Measurements from ENCODE around the gene TNS1.

TNS1 gene

DNA sequence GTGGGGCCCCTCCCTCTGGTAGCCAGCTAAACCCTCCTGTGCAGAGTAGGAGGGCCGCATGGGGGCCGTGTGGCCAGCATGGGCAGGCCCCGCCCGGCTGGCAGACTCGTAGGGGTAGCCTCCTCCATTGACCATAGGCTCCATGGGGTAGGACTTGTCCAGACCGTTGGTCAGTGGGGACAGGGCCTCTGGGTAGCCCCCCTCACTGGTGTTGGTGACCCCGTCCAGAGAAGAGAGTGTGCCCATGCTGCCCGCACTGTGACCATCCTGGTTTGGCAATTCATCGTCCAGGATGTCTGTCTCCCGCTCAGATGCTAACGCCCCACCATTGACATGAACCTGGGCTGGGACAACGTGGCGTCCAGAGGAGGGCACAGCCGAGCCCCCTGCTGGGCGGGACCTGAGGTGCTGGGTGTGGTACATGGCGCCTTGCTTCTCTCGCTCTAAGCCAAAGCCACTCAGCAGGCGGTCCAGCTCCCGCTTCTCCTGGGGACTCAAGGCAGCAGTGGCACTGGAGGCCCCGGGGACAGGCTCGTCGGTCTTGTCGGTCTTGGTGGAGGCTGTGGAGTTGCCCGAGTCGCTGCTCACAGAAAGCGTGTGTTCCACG is 154.3 kb downstream of the TNS1 start:
- DNase-seq (ENCODE audit: low read depth), result no peak

DNA sequence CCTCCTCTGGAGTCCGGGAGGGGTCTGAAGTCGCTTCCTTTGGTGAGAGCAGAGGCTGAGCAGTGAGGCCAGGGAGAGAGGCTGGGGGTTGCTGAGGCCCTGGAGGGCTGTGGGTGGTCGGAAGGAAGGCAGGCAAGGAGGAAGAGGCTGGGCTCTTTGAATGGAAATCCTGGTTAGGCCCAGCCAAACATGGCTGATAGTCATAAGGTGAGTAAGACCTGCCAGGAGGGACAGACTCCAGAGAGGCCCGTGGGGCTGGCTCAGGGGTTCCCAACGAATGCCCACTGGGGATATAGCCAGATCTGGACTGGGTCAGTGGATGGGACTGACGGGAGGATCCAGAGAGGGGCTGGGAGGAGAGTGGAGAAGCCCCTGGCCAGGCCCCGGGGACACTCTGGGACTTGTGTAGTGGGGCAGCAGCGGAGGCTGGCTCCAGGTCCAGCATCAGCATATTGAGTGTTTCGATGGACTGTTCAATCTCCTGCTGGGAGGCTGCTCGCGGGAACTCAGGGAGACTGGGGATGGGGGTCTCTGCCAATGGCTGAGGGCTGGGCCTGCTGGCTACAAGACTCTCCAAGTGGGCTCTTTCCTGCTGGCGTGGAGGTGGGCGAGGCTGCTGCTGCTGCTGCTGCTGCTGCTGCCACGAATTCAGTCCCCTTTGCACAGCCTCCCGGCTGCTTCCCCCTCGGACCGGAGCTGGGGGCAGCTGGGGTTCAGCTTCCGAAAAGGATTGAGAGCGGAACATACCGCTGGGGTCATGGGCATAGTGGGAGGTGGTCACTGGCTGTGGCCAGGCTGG is 155.0 kb downstream of the TNS1 start:
- DNase-seq (ENCODE audit: low read depth), result no peak

DNA sequence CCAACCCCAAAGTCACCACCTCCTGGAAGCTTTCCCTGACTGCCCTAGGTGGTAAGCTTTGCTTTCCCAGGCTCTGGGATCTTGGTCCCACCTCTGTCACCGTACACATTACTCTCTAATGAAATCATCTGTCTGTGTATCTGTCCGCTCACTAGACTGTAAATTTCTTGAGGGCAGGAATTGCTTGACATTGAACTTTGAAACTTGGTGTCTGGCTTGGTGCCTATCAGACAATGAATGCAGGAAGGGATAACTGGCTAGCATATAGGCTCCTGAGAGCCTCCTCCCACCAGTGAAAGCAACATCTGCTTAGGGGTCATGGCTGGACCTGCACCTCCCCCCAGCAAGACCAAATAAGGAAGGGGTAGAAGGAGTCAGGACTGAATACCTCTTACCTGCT is 155.7 kb downstream of the TNS1 start:
- no peak for DNase-seq (ENCODE audit: low read depth)

DNA sequence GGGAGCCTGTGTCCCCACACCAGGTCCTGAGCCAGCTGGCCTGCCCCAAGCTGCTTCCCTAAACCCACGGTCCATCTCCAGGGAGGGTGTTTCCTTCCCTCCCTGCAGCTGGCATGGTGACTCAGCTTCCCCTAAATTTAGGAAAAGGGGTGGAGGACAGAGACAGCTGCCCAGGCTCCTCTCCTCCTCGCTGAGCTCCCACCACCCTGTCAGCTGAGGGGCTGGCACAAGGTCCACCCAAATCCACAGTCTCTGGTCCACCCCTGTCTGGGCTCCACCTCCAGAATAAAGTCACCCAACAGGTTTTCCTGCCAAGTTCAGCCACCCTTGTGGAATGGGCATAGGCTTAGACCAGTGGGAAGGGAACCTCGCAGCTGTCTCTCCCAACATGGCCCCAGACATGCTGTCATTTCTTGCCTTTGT is 156.5 kb downstream of the TNS1 start:
- no peak for DNase-seq (ENCODE audit: low read depth)

DNA sequence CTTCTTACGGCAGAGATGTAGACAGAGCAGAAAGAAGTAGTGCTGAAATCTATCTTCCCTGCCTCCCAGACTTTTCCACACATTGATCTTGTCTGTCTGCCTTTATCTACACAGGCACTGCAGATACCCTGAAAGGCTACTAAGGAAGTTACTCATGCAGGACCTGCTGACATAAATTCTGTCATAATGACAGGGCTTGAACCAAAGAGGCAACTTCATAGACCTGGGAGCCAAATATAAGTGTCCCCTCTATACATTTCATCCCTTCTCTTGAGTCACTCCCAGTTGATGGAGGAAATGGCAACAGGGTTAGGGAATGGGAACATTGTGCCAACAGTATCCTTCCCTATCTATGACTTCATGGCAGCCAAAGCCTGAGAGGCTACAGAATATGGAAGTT is 157.5 kb downstream of the TNS1 start:
- DNase-seq (ENCODE audit: low read depth), result no peak

DNA sequence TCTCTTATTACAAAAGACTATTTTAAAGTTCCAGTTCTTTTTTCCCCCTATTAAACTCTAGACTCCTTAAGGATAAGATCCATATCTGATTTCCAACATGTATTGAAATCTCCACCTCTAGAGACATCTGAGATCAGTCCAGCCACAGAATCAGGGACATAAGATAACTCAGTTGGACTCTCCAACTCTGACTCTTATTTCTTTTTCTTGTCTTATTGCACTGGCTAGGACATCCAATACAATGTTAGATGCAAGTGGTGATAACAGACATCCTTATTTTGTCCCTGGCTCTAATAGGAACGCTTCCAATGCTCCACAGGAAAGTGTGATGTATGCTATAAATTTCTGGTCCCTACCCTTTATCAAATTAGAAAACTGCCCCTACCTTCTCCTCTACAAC is 158.1 kb downstream of the TNS1 start:
- DNase-seq (ENCODE audit: low read depth), result no peak

DNA sequence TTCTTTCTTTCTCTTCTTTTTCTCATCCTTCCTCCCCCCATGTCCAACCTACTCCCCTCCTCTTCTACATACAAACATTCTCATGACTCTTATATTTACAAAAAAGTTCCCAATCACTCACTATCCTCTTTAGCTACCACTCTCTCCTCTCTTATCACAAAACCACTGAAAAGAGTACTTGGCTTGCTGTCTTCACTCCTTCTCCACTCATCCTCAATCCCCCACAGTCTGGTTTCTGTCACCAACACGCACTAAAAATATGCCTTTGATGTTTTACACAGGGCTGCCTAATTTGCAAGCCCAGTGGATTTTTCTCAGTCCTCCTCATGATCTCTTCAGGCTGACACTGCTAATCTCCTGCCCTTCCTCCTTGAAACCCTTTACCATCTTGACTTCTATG is 159.5 kb downstream of the TNS1 start:
- DNase-seq (ENCODE audit: low read depth), result no peak

DNA sequence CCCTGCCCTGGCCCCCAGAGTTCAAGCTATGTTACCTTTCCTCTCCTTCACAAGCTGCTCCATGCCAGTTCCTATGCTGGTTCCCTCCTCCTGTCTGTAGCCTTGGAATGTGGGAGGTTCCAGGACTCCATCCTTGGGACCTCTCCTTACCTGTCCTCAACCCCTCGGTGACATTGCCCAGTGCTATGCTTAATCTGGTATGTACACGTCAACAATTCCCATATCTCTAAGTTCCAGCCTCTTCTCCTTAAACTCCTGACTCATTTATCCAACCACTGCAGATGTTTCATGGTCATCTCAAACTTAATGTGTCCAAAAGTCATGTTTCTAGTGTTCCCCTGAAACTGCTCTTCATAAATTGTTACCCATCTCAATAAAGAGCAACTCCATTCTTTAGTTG is 160.8 kb downstream of the TNS1 start:
- DNase-seq (ENCODE audit: low read depth), result no peak

DNA sequence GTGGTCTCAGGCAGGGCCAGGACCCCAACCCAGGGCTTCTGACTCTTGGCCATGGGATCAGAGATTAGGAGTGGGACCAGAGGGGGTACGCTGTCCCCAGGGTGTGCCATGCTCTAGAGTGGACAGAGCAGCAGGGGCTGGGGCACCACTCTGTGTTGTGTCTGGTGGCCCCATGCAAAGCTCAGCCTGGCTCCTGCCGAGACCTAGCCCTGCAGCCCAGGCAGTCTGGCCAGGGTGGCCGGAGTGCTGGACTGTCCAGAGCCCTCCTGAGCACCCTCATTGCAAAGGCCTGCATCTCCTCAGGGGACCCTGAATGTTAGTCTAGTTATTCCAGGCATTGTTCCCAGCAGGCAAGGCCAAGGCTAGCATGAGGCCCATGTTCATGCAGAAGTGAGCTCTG is 162.3 kb downstream of the TNS1 start:
- no peak for DNase-seq (ENCODE audit: low read depth)

DNA sequence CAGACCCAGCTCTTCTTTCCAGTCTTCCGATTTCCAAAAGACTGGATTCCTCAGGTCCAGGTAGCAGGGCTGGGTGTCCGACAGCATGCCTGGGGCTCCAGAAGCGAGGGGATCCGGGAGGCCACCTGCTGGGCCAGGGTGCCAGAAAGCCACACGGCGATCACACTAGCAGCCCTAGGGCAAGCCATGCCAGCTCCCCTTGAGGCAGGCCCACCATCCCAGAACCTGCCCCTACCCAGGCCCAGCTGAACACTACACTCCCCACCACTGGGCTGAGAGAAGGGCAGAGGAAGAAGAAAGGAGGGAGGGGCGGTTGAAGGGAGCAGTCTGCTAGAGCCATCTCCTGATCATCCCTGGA is 163.1 kb downstream of the TNS1 start:
- no peak for DNase-seq (ENCODE audit: low read depth)

DNA sequence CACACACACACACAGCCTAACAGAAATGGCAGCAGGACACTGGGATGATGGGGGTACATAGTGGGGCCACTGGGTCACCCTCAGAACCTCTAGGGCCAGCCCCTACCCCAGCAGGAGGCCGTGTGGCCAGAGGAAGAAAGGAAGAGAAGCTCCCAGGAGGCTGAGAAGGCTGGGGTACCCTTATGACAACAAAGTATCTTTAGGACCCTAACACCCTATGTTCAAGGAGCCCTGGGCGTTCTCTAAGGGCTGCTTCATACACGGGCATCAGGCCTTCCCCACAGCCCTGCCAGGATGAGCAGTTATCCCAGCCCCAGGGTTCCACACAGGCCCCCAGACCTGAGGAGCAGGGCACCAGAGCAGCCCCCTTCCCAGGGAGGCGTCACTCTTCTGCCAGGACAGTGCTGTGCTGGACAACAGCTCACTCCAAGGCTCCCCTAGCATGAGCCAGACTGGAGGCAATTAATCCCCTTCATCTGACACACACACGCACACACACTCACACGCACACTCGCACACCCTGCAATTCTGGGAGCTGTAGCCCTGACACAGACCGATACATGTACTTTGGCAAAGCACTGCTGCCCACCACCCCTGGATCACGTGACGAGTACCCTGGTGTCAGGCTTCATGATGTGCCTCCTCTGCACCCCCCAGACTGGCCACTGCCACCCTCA is 163.6 kb downstream of the TNS1 start:
- no peak for DNase-seq (ENCODE audit: low read depth)

DNA sequence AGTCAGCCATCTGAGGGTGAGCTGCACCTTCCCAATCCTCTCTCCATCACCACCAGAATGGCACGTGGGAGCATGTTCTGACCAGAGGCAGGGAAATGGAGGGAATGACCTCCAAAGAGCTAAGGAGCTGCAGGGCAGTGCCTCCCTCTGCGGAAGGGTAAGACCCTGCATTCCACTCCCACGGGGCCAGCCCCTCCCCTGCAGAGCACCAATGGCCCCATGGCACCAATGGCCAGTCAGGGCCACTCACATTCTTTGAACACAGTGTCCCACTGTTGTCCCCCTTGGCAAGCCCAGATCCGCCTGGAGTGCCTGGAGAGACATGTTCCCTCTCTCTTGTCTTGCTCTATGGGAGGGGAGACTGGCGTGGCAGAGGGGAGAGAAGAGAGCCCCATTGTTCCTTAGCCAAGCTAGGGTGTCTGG is 164.4 kb downstream of the TNS1 start:
- no peak for DNase-seq (ENCODE audit: low read depth)

DNA sequence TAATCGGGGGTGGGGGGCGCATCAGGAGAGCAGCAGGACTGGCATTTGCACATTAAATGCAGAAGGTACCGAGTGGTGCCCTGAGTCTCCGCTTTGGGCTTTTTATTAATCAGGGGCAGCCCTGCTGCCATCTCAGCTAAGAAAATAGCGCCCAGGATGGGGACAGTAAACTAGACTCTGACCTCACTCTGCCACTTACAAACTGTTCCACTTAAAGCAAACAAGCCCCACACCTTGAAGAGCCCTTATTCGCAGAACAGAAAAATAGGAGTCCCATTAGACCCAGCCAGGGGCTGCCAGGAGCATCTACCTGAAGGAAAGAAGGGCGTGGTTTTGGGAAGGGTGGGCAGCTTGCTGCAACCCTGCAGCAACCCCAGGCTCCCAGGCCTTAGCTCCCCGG is 165.3 kb downstream of the TNS1 start:
- no peak for DNase-seq (ENCODE audit: low read depth)

DNA sequence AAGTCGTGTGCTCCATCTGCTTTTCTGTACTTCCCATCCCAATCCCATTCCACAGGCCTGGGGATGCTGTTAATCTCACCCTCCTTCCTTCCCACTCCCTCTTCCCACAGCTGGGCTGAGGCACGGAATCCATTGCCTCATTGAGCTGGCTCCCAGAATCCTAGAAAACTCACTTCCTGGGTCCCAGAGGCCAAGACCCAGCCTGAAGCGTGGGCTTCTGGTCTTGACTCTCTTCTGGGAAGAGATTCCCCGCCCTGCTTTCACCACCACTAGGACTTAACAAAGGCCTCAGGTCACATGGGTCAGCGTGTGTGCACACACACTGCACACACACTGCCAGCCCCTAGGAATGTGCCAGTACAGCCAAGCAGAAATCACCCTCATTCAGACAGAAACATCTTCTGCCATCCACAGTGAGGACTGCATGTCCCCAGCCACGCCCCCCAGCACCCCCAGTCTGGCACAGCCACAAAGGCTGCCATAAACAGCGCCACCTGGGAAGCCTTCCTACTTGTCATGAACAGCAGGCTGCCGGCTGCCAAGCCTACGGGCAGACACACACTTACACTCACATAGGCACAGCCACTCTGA is 165.8 kb downstream of the TNS1 start:
- peak; percentile 20 for DNase-seq (ENCODE audit: low read depth)

DNA sequence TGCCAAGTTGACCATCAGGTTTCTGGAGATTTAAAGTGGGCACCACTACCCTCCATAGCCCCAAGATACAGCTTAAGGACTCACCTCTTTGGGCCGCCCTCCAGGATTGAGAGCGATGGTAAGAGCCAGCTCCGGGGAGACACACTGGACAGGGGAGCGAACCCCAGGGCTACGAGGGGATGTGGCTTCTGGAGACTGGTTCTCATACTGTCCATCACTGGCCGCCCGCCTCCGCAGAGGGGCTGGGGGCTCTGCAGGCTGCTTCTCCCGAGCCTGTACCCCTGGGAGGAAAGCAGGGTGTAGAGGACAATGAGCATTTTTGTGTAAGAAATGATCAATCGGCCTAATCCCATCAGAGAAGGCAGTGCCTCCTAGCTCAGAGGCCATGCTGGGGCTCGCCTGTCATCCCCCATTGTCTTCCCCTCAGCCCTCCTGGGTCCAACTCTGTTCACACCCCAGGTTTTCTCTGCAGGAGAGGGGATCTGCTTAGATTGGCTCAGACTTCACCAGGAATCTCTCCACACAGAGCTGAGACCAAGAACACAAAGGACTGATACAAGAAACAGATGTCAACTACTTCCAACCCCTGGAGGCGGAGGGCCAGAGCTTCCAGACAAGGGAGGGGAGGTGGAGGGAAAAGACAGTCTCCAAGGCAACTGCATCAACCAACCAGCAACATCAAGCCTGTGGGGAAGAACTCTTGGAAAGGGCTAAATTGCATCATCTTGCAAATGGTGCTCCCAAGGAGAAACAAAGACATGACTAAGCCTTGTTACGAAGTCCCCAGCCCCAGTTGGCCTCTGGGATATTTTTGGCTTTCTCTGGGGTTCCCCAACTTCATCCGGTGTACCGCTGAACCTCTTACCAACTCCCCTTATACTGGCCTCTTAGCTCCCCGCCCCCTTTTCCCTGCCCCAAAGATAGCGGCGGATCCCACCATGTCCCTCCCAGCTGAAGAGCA is 166.6 kb downstream of the TNS1 start:
- DNase-seq (ENCODE audit: low read depth), result peak; percentile 70

DNA sequence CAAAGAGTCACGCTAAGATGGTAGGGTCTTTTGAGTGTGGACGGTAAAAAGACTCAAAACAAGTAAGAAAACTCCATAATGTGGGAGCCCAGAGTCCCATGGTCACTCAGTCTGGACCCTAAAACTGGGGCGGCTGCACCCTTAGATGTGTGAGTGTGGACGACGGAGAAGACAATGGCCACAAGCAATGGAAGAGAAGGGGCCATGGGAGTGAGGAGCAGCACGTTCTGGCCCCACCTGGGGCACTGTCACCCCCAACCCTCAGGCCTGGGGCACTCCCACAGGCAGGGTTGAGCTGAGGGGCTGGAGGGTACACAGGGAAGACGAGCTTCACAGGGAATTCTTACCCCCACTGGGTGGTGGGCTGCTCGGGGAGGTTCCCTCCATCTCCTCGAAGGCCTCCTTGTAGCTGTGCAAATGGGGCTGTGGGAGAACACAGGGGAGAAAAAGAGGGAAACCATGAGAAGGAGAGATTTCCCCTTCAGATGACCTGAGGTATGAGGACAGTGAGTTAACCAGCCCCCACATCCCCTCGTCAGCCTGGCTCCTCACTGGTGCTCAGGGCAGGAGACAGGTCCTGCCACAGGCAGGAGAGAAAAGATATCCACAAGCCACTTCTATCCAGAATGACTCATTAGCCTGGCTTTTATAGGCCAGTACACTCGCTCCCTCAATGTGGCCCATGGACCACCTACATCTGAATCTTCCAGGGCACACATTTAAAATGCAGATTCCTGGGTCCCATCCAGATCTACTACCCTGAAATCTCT is 167.9 kb downstream of the TNS1 start:
- DNase-seq (ENCODE audit: low read depth), result peak; percentile 18

DNA sequence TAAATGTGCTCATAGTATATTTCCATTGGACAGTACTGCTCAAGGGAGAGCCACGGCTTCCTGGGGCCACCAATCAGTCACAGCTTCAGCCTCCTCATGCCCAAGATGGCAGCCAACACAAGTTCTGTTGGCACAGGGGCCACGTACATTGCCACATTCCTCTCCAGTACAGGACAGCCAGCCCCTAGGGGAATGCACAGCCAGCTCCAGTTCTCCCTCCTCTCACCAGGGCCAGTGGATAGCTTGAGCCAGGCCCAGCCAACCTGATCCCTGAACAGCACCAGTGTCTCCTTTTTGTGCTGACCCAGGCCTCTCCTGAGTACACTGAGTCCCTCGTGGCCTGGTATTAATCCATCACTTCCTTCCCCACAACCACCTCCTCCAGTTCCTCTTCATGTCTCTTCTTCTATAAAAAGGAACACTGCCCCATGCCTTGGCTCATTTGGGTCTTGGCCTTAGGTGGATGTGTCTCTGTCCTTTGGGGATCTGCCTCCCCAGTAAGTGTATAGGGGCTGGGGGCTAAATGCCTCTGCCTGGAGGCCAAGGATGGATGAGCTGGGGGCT is 168.7 kb downstream of the TNS1 start:
- no peak for DNase-seq (ENCODE audit: low read depth)

DNA sequence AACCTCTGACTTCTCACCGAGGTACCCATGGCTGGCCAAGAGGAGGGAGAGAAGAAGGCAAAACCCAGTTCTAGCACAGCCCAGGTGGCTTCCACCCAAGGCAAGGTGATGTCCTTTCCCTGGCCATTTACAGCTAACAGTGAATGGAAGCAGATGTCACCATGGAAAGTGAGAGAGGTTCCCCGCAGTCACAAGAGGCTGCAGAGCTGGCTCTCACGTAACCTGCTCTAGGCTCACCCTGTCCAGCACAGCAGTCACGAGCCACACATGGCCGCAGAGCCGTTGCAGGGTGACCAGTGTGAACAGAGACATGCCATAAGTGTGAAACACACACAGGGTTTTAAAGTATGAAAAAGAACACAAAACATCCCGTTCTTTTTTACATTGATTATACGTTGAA is 169.4 kb downstream of the TNS1 start:
- DNase-seq (ENCODE audit: low read depth), result no peak

DNA sequence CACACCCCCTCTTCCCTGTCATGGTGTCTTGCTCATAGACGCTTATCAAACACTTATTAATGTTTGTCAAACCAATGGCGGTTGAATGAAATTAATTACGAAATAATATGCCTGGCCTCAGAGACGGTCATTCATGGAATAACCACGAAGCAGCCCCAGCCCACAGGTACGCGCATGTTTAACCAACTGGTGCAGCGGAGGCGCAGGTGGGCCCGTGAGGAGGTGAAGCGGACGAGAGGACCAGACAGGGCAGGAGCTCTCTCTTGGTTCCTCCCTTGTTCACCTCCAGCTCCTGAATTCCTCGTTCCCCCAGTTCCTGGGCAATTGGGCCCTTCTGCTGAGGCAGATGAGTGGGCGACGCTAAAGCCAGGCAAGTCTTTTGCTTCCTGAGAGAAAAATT is 169.8 kb downstream of the TNS1 start:
- DNase-seq (ENCODE audit: low read depth), result no peak

DNA sequence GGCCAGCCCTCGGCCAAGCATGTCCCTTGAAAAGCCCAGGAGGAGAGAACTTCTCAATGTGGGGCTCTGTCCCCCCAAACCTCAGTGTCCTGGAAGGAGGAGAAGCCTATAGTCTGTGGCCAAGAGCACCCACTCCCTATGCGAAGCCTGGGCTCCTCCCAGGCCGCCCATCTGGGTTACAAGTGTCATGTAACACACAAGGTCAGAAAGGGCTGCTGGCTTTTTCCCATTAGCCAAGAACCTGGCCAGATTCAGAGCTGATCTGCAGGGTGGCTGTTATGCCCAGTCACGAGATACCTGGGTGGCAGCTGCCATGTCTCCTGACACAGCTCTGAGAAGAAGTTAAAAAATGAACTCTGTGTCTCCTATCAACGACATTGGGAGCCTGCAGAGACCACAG is 170.7 kb downstream of the TNS1 start:
- no peak for DNase-seq (ENCODE audit: low read depth)

DNA sequence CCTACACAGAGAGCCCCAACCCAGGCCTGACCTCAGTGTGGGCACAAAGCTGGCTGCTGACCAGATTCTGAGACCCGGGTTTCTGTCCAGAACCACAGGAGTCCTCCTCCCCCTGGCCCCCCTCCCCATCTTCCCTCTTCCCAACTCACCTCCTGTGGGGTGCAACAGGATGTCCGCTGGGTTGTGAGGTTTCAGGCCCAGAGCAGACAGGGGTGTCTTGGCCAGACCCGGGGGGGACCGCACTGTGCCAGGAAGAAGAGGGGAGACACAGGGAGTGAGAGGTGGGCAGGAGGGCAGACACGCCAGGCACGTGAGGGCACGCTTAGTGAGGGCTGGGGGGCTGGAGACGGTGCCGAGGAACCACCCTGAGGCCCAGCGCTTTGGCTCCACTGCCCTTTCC is 171.5 kb downstream of the TNS1 start:
- no peak for DNase-seq (ENCODE audit: low read depth)

Measured in iris pigment epithelial cell (primary cell).